GM03348 (cell line): Measurements from ENCODE around the gene CASP2.

ENCODE experiments used
- DNase-seq: peaks from one replicate; pipeline ENCODE4 v3.0.0; 2012; ENCODE audit warnings: low spot score

The CASP2 gene

GRCh38 chr7:143287935-143288826, at the start of gene CASP2:
Gene CASP2, plus strand, starts transcription at chr7:143288351. Its CDS starts 105 bp downstream, at chr7:143288456.
- DNase-seq = peak; percentile 100

- peak; percentile 34 for DNase-seq
These were observed 48.3 kb upstream of the CASP2 start for GRCh38 chr7:143239813-143240212.

- DNase-seq = peak; percentile 70
These were observed 47.6 kb upstream of the CASP2 start for GRCh38 chr7:143240291-143241168.

DNA sequence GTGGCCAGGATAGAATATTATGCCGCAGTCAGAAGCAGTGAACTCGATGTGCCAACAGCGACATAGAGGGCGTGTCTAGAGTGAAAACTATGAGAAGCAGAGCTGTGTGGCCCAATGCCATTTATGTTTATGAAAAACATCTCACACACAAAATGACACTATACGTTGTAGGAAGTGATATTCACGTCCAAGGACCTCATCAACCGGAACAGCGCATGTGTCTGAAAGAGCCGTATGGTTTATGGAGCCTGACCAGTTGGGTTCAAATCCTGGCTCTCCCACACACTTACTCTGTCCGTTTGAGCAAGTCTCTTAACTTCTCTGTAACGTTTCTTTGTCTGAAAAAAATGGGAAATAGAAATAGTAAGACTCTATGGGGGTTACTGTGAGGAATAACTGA, 45.8 kb upstream of the CASP2 start:
- DNase-seq = no peak

- no peak for DNase-seq
These were observed 45.0 kb upstream of the CASP2 start for GRCh38 chr7:143243111-143243510.

DNA sequence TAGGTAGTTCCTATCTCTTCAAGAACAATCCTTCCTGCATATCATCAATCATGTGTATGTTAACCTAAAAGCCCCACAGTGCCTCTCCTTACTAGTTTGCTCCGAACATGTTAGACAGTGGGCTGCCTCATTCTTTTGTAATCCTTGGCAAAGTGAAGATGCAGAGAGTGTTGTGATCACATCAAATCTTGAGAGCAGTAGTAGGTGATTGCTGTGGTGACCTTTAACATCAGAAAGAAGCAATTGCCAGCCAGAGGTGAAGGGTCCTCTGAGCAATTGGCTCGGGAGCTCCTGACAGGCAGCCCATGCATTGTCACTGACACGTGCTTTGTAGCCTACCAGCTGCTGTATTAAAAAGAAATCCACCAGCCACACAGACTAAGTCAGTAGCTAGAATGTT, 44.5 kb upstream of the CASP2 start:
- no peak for DNase-seq

GRCh38 chr7:143244321-143244720, 43.8 kb upstream of the CASP2 start:
- no peak for DNase-seq

DNA sequence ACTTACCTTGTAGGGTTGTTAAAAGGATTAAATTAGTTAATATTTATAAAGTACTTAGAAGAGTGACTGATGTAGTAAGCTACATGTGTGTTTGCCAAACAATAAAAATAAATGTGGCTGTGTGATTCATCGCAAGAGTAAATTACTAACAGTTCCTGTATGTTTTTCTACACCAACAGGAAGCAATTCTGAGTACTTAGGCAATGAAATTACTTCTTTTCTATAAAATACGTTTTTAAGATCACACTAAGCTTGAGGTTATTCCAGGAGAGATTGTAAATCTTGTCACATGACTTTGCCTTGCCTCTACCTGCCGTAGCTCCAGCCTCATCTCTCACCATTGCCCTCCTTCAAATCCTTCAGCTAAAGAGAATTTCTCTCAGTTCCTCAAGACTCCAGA, 43.0 kb upstream of the CASP2 start:
- peak; percentile 37 for DNase-seq

DNA sequence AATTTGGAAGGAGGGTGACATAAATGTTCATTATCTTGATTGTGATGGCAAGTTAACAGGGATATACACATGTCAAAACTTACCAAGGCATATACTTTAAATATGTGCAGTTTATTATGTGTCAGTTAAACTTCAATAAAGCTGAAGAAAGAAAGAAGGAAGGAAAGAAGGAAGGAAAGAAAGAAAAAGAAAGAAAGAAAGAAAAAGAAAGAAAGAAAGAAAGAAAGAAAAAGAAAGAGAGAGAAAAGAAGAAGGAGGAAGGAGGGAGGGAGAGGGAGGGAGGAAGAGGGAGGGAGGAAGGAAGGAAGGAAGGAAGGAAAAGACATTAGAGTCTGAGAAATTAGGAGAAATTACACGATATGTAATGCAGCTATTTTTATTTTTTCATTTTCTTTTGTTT, 40.8 kb upstream of the CASP2 start:
- DNase-seq = no peak

DNA sequence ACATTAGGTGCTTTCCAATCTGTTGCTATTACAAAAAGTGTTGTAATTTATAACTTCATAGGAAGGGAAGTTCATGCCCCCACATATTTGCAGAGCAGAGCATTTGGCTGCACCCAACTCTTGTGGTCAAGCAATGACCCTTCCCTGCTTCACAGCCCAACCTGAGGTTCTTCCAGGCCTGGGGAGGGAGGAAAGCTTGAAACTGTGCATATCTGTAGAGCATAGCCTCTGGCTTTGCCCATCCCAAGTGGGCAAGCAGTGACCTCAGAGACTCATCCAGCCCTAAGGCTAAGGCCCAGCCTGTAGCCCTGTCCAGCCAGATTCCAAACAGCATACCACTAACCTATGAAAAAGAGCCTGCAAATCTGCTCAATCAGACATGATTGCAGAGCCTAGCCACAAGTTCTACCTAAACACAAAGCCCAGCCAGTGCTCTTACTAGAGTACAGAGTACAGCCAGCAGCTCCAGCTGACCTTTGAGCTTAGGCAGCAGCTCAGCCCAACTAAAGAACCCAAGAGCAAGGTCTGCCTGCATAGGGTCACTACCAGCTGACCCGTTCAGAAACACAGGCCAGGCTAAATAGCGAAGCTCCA, 39.3 kb upstream of the CASP2 start:
- no peak for DNase-seq

- no peak for DNase-seq
These were observed 38.0 kb upstream of the CASP2 start for GRCh38 chr7:143250199-143250598.

DNA sequence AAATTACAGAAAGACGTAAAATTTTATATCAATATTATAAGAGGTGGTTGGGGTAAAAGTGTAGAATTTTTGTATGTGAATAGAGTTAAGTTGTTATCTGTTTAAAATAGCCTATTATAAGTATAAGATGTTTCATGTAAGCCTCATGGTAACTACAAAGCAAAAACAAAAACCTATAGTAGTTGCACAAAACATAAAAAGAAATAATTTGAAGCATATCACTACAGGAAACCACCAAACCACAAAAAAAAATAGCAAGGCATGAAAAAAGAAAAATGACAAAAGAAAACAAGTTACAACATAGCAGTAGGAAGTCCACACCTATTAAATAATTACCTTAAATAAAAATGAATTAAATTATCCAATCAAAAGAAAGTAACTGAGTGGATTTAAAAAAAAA, 37.3 kb upstream of the CASP2 start:
- no peak for DNase-seq

GRCh38 chr7:143252006-143252405, 36.1 kb upstream of the CASP2 start:
- DNase-seq = no peak

DNA sequence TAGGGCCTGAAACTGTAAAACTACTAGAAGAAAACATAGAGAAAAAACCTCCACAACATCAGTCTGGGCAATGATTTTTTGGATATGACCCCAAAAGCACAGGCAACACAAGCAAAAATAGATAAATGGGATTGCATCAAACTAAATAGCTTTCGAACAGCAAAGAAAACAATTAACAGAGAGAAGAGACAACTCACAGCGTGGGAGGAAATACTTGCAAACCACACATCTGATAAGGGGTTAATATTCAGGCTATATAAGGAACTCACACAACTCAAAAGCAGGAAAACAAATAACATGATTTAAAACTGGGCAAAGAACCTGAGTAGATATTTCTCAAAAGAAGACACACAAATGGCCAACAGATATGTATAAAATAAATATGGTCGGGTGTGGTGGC, 32.6 kb upstream of the CASP2 start:
- no peak for DNase-seq

DNA sequence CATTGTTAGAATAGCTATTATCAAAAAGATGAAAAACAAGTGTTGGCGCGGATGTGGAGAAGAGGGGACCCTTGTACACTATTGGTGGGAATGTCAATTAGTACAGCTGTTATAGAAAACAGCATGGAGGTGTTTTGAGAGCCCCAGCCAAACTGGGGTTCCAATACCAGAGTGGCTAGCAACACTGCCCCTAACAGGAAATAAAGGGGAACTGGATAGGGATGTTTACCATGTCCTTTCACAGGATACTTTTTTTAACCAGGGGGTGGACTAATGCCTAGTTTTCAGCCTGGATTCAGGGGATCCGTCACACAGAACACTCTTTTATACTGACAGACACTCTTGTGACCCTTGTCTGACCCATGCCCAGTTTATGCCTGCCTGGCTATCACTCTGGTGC, 31.8 kb upstream of the CASP2 start:
- DNase-seq = no peak

GRCh38 chr7:143256932-143257331, 31.2 kb upstream of the CASP2 start:
- DNase-seq = no peak

DNA sequence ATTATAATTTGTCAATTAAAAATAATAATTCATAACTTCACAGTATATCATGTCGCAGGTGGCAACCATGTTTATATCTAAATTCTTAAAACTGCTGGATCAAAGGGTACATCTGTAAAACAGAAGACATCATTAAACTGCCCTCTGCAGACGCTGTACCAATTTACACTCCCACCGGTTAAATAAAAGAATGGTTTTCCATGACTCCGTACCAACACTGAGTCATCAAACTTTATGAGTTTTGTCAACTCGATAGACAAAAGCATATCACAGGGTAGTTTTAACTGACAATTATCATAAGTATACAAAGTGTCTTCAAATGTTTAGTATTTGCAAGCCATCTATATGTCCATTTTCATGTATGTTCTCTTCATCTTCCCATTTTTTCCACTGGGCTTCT, 30.6 kb upstream of the CASP2 start:
- no peak for DNase-seq

- DNase-seq = no peak
These were observed 29.3 kb upstream of the CASP2 start for GRCh38 chr7:143258831-143259230.

DNA sequence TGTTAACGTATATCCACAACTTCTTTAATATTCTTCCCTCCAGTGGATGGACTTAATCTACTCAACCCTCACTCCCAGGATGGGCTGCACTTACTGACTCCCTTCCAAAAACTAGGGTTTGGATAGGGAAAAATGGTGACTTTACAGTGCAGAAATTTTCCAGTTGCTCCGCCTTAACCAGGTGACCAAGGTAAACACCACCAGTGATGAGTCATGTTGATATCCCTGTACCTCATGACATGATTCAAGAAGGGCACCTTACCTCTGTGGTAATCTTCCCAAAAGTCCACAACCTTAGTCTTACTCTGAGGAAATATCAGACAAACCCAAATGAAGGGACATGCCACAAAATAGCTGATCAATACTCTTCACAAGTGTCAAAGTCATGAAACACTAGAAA, 28.4 kb upstream of the CASP2 start:
- DNase-seq = no peak

DNA sequence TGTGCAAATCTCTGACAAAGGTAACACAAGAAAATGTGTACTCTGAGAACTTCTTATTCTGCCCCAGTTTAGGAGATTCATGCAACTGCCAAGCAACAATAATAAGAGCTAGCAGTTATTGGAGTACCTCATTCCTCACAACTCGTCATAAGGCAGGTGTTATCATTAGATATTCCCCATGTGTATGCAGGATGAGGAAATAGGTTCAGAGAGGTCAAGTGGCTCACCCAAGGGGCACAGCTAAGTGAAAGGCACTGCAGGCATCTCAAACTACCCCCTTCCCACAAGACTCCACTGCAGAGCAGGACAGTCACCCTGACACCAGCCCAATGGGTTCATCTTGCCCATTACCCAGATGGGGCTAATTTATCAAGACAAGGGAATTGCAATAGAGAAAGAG, 26.2 kb upstream of the CASP2 start:
- no peak for DNase-seq

GRCh38 chr7:143263266-143264195, 24.6 kb upstream of the CASP2 start, which contains the start of gene GSTK1:
Gene GSTK1, plus strand, starts transcription at chr7:143263441. Its CDS starts 73 bp downstream, at chr7:143263514.
- DNase-seq = peak; percentile 95
